ENCODE results near the gene ITGA4.

DNA sequence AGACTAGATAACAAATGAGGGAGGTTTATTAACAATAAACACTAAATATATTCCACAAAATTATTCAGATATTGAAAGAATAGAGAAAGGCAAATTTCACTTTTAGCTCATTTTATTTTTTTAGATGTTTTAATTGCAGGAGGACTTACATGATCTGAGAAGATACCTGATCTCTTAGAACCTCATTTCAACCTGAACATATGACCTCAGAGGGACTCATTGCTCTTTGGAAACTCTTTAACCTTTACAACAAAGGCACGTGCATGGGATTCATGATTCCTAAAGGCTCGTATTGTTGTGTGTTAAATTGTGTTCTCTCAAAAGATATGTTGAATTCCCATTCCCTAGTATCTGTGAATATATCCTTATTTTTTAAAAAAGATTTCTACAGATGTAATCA lies 35.7 kb upstream of the ITGA4 start:
- TF ChIP-seq, protein P1, sequence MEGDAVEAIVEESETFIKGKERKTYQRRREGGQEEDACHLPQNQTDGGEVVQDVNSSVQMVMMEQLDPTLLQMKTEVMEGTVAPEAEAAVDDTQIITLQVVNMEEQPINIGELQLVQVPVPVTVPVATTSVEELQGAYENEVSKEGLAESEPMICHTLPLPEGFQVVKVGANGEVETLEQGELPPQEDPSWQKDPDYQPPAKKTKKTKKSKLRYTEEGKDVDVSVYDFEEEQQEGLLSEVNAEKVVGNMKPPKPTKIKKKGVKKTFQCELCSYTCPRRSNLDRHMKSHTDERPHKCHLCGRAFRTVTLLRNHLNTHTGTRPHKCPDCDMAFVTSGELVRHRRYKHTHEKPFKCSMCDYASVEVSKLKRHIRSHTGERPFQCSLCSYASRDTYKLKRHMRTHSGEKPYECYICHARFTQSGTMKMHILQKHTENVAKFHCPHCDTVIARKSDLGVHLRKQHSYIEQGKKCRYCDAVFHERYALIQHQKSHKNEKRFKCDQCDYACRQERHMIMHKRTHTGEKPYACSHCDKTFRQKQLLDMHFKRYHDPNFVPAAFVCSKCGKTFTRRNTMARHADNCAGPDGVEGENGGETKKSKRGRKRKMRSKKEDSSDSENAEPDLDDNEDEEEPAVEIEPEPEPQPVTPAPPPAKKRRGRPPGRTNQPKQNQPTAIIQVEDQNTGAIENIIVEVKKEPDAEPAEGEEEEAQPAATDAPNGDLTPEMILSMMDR (IDR thresholded peaks at IDR 0.05): no peak
- TF ChIP-seq EZH2 (IDR thresholded peaks at IDR 0.05; ENCODE audit: borderline replicate concordance, insufficient read depth, low read depth, low read length, poor library complexity, severe bottlenecking): no peak

Data from B cell (primary cell).